ENCODE data around the gene SPP2.

SPP2 gene

GRCh38 chr2:234038076-234038802, 12.3 kb upstream of the SPP2 start:
- peak in 1 of 2 experiments; percentile 9 for DNase-seq (ENCODE audit: low read depth in 2 of 2)

- peak; percentile 58 to 59 for DNase-seq (ENCODE audit: low read depth in 2 of 2)
These were observed 6.3 kb upstream of the SPP2 start for GRCh38 chr2:234044157-234044556.

- no peak for DNase-seq (ENCODE audit: low read depth in 2 of 2)
These were observed 4.0 kb upstream of the SPP2 start for GRCh38 chr2:234046521-234046920.

- DNase-seq (ENCODE audit: low read depth in 2 of 2): no peak
These were observed 3.1 kb upstream of the SPP2 start for GRCh38 chr2:234047361-234047760.

GRCh38 chr2:234048049-234048448, 2.5 kb upstream of the SPP2 start:
- DNase-seq (ENCODE audit: low read depth in 2 of 2): no peak

- no peak for DNase-seq (ENCODE audit: low read depth in 2 of 2)
These were observed 1.0 kb downstream of the SPP2 start for GRCh38 chr2:234051374-234052070.

- DNase-seq (ENCODE audit: low read depth in 2 of 2): no peak
These were observed 8.4 kb downstream of the SPP2 start for GRCh38 chr2:234058881-234059280.

GRCh38 chr2:234060236-234060635, 9.7 kb downstream of the SPP2 start:
- no peak for DNase-seq (ENCODE audit: low read depth in 2 of 2)

- DNase-seq (ENCODE audit: low read depth in 2 of 2): no peak
These were observed 11.2 kb downstream of the SPP2 start for GRCh38 chr2:234061624-234062257.

- no peak for DNase-seq (ENCODE audit: low read depth in 2 of 2)
These were observed 16.1 kb downstream of the SPP2 start for GRCh38 chr2:234066587-234066986.

GRCh38 chr2:234071664-234072063, 21.2 kb downstream of the SPP2 start:
- DNase-seq (ENCODE audit: low read depth in 2 of 2): no peak

- DNase-seq (ENCODE audit: low read depth in 2 of 2): no peak
These were observed 22.0 kb downstream of the SPP2 start for GRCh38 chr2:234072454-234072853.

- no peak for DNase-seq (ENCODE audit: low read depth in 2 of 2)
These were observed 24.4 kb downstream of the SPP2 start for GRCh38 chr2:234074751-234075517.

GRCh38 chr2:234075518-234075915, 25.0 kb downstream of the SPP2 start:
- DNase-seq (ENCODE audit: low read depth in 2 of 2): no peak

GRCh38 chr2:234075947-234076346, 25.4 kb downstream of the SPP2 start:
- DNase-seq (ENCODE audit: low read depth in 2 of 2): no peak

- DNase-seq (ENCODE audit: low read depth in 2 of 2): no peak
These were observed 25.9 kb downstream of the SPP2 start for GRCh38 chr2:234076451-234076850.

GRCh38 chr2:234078129-234078528, 27.6 kb downstream of the SPP2 start:
- no peak for DNase-seq (ENCODE audit: low read depth in 2 of 2)

GRCh38 chr2:234081970-234082822, 31.7 kb downstream of the SPP2 start:
- no peak for DNase-seq (ENCODE audit: low read depth in 2 of 2)

- DNase-seq (ENCODE audit: low read depth in 2 of 2): no peak
These were observed 33.3 kb downstream of the SPP2 start for GRCh38 chr2:234083572-234084348.

- DNase-seq (ENCODE audit: low read depth in 2 of 2): no peak
These were observed 41.0 kb downstream of the SPP2 start for GRCh38 chr2:234091432-234091879.
